ENCODE data around the gene MYCBPAP. TPM values are rescaled to one million over a fixed set of nuclear protein-coding genes. Genes with fewer than 3 reads are reported as not detected.

MYCBPAP gene
- total and polyA plus RNA-seq, 2 donors (not counting 3 experiments of a cell fraction or from before 2014, with no cell fraction given) = 0.40 to 0.66 TPM

DNA sequence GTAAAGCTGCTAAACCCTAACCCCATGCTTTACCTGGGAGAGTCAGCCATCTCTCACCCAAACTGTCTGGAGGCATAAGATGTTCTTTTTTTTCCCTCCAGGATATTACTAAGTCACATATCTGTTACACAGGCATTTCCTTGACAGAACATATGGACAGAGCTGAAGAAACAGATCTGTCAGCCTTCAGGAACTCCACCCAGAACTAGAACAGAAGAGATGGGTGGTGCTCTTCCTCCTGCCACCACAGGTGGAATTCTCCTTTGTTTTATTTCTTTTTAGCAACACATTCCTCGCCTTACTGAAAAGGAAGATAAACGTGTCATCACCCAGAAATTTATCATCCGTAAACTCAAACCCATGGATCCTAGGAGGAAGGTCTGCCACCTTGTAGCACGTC, 8.8 kb downstream of the MYCBPAP start:
- H3K9me3 ChIP-seq (replicated peaks; ENCODE audit: control insufficient read depth, insufficient read depth, low read length) = no peaks in the 10 kb centered on the region
- no peaks in the 10 kb centered on the region for H4K20me1 ChIP-seq (replicated peaks; ENCODE audit: control insufficient read depth, extremely low read depth, insufficient read depth, low read length)
- DNase-seq (ENCODE audit: low read depth, low spot score) (no peak), FAIRE-seq (peak; percentile 73)
- peaks cover 9% of the 10 kb centered on the region for H3K4me1 ChIP-seq (ENCODE audit: control insufficient read depth, extremely low read depth, insufficient read depth, low read length)
- H3K27me3 ChIP-seq (ENCODE audit: control insufficient read depth in 2 of 2, insufficient read depth in 2 of 2, low read length in 2 of 2) = no peaks in the 10 kb centered on the region
- H3K9me1 ChIP-seq (replicated peaks; ENCODE audit: control insufficient read depth, extremely low read depth, insufficient read depth, low read length) = no peaks in the 10 kb centered on the region
- intact Hi-C loops (cut with micrococcal nuclease) = no loop called here
- no peak overlapping the region for H2AFZ ChIP-seq (ENCODE audit: low read depth, low read length)
- ChIA-PET POLR2A (interaction anchor here (0.6 kb wide), 1 partner anchor 81 kb away, joined by 5 read pairs; no protein-coding TSS in a partner anchor), CTCF (interaction anchor here (1.4 kb wide), 1 partner anchor 15 kb away, joined by 6 read pairs; no protein-coding TSS in a partner anchor)
- H3K4me2 ChIP-seq (ENCODE audit: insufficient read depth, low read length) = no peak overlapping the region
- dilution Hi-C loops (cut with MboI; ENCODE audit: extremely low pct_ligation_motif_present, low sequenced_read_pairs) = no loop called here
- H3K79me2 ChIP-seq (ENCODE audit: control insufficient read depth, insufficient read depth, low read length) = no peaks in the 10 kb centered on the region
- BruUV-seq (replicated peaks) = no TSS peak
- no peak overlapping the region for H3K27ac ChIP-seq (ENCODE audit: insufficient read depth, low read depth, low read length)
- H3K4me3 ChIP-seq (replicated peaks in 1 of 3; ENCODE audit: insufficient read depth in 1 of 3, low read depth in 1 of 3, low read length in 3 of 3) = no peak overlapping the region
- TF ChIP-seq MYC (IDR thresholded peaks at IDR 0.05; ENCODE audit: low read depth, low read length) (no peak), POLR2AphosphoS5 (IDR thresholded peaks at IDR 0.05; ENCODE audit: insufficient read depth, low read depth, low read length) (peak; percentile 30), EZH2 (IDR thresholded peaks at IDR 0.05; ENCODE audit: borderline replicate concordance, low read depth, low read length, severe bottlenecking) (no peak), FOS (IDR thresholded peaks at IDR 0.05; ENCODE audit: borderline replicate concordance, insufficient read depth, low read length) (peak; percentile 56), POLR2A (IDR thresholded peaks at IDR 0.05; ENCODE audit: low read depth, low read length) (no peak), GATA2 (IDR thresholded peaks at IDR 0.05; ENCODE audit: insufficient read depth, insufficient read length, low read depth, low read length) (peak; percentile 76), JUN (IDR thresholded peaks at IDR 0.05; ENCODE audit: borderline replicate concordance, insufficient read depth, insufficient read length, low read depth) (no peak)
- TF ChIP-seq, protein P1, sequence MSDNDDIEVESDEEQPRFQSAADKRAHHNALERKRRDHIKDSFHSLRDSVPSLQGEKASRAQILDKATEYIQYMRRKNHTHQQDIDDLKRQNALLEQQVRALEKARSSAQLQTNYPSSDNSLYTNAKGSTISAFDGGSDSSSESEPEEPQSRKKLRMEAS (IDR thresholded peaks at IDR 0.05; ENCODE audit: insufficient read depth, insufficient read length) = no peak
- TF ChIP-seq, protein P2, sequence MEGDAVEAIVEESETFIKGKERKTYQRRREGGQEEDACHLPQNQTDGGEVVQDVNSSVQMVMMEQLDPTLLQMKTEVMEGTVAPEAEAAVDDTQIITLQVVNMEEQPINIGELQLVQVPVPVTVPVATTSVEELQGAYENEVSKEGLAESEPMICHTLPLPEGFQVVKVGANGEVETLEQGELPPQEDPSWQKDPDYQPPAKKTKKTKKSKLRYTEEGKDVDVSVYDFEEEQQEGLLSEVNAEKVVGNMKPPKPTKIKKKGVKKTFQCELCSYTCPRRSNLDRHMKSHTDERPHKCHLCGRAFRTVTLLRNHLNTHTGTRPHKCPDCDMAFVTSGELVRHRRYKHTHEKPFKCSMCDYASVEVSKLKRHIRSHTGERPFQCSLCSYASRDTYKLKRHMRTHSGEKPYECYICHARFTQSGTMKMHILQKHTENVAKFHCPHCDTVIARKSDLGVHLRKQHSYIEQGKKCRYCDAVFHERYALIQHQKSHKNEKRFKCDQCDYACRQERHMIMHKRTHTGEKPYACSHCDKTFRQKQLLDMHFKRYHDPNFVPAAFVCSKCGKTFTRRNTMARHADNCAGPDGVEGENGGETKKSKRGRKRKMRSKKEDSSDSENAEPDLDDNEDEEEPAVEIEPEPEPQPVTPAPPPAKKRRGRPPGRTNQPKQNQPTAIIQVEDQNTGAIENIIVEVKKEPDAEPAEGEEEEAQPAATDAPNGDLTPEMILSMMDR (IDR thresholded peaks at IDR 0.05; ENCODE audit: extremely low read depth in 1 of 2, insufficient read depth in 1 of 2, low read depth in 1 of 2, low read length in 2 of 2) = no peak
- H3K9ac ChIP-seq (replicated peaks; ENCODE audit: extremely low read depth, insufficient read depth, low read length) = no peak overlapping the region
- H3K36me3 ChIP-seq (ENCODE audit: control insufficient read depth in 2 of 2, extremely low read depth in 1 of 2, insufficient read depth in 2 of 2, low read length in 2 of 2) = no peaks in the 10 kb centered on the region

Measured in endothelial cell of umbilical vein (primary cell).